GM21576 (cell line): Measurements from ENCODE around the gene RYR3.

Experiments
- ATAC-seq: cut with Tn5 transposase; IDR thresholded peaks from one replicate; pipeline ENCODE4 v1.9.1; 2021; ENCODE audit warnings: mild to moderate bottlenecking, moderate library complexity; ENCODE audit not compliant: unreplicated experiment

The RYR3 gene

DNA sequence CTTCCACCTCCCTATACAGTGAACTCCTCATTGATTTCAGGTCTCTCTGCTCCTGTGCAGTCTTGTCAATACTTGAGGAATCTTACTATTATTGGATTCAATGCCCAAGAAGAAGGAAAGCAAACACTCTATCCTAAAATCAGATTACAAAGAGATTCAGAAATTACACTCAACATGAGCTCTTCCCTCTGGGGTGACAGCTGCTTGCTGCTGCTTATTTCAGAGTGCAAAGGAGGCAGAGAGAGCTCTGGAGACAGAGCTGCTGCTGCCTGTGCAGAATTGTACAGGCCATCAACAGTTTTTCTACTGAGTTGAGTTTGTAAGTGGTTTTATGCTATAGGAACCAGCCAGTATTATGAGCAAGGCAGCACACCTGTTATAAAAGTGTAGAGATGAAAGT, 7.1 kb downstream of the RYR3 start:
- no peak for ATAC-seq

DNA sequence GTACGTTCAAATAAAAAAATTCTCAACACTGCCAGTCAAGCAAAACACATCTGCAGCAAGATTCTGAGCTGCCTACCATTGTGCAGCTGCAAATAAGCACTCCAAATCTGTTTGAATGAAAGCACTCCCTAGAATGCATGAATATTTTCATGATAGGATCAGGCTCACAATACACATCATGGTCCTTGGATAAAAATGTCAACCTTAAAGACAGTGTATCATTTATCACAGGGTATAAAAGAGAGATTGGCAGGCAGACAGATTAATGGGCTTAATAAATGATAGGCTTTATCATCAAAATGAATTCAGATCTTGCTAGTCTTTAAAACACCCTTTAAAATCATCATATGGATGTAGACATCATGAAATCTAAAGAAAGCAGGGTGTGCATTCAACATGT, 9.2 kb downstream of the RYR3 start:
- ATAC-seq, result no peak

DNA sequence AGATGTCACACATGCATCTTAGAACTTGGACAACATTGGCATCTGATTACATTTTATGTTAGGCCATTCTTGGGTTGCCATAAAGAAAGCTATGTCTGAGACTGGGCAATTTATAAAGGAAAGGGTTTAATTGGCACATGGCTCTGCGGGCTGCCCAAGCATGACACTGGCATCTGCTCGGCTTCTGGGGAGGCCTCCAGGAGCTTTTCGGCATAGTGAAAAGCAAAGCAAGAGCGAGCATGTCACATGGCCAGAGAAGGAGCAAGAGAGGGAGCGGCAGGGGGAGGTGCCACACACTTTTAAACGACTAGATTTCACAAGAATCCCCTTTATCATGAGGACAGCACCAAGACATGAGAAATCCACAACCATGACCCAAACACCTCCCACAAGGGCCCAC, 11.3 kb downstream of the RYR3 start:
- ATAC-seq, result no peak

DNA sequence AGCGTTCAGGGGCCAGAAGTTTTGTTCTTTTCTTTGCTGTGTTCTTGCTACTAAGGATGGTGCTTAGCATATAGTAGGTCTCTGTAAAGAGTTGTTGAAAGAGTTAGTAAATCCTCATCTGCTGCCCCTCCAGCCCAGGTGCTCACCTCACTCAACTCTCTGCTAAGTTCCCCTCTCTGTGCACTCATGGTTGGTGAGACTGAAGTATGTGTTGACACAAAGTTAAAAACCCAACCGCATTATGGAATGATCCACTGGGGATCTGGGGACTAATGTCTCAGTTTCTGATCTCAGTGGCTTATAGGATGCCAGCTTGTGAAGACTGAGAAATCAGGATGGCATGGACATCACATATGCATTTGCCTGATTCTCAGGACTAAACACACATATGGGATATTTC, 13.8 kb downstream of the RYR3 start:
- no peak for ATAC-seq

DNA sequence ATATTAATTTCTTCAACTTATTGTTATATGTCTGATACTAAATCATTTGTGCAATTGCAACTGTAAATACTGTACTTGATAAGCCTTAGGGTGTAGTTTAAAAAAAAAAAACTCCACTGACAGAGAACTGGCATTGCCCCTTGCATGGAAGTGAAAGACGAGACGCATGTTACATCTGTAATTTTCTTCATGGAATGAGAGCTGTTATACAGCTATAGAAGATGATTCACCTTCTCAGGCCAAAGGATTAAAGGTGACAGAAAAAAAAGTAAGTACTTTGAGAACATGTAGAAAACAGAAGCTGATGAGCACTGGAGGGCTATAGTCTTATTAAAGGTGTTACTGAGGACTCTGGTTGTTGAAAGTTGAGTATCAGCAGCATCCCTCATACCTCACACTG, 16.1 kb downstream of the RYR3 start:
- no peak for ATAC-seq

DNA sequence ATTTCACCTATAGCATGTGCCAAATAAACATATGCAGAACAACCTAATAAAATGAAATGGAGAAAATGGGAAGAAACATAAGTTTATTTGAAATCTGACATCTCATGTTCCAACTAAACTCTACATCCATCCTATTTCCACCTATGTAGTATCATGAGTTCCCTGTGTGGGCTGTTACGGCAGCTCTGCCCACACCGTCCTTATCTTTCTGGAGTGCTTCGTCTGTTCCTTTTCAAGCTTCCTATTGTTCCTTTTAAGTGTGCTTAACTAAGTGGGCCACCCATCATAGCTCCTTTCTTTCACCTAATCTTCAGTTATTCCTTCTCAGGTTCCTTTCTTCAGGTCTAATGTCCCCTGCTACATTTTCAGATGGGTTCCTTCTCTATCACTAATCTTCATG, 17.3 kb downstream of the RYR3 start:
- ATAC-seq, result no peak

DNA sequence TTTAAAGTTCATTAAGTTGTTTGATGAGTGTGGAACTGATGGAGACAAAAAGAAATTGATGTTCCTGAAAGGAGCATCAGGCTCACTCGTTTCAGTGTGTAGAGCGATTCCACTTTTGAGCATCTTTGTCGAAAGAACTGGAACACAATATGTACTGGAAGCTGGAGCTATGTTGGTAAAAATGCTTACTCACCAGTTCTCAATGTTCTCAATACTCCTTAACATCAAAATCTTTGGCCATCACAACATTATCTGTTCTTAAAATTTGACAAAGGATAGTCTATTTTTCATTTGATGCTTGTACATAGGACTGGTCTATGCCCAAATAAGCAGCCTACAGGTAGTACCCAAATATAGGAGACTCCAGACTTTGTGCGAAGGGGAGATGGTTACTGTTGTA, 18.7 kb downstream of the RYR3 start:
- ATAC-seq, result no peak

DNA sequence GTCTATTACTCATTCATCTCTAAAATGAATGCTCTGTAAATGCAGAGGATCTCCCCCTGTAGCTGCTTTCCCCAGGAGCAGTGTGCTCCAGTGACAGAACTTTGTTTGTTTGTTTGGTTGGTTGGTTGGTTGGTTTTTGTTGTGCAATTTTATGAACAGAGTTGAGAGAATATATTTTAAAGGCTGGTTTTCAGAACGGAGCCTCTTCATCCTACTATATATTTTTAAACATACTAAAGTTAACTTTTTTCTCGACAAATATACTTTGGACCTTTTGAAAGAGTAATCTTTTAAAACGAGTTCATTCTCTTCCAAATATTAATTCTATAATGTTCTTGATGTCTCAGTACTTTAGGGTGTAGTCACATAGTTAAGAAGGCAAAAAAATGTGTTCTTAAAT, 20.2 kb downstream of the RYR3 start:
- no peak for ATAC-seq

DNA sequence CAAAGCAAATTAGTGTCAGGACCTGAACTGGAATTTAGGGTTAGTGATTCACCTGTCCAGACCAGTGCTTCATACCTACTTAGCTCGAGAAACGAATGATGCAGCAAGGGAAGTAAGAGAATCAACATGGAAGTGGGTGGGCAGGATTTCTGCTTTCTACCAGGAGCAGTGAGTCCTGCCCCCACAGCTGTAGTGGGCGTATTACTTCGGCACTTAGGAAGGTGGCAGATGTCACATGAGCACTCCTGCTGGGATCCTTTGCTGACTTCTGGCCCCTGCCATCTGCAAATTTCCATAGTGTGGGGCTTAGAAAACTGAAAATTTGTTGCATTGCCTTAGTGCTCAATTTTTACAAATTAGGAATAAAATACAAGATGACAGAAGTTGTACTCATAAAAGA, 31.2 kb downstream of the RYR3 start:
- ATAC-seq, result no peak

DNA sequence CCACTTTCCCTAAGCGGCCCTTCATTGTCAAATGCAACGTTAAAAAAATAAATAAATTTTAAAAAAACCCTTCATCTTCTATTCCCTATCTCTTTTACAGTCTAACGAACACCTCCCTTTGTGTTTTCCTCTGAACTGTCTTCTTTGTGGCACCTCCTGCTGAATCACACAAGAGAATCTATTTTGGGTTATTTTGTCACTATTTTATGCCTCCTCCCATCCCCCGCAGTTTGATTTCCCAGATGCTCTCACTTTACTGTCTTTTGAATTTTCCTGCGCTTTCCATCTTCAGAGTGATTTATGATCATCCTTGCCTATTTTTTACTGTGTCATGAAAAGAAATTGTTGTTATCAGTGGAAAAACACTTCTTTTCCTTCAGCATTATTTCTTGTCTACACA, 32.5 kb downstream of the RYR3 start:
- ATAC-seq, result no peak

DNA sequence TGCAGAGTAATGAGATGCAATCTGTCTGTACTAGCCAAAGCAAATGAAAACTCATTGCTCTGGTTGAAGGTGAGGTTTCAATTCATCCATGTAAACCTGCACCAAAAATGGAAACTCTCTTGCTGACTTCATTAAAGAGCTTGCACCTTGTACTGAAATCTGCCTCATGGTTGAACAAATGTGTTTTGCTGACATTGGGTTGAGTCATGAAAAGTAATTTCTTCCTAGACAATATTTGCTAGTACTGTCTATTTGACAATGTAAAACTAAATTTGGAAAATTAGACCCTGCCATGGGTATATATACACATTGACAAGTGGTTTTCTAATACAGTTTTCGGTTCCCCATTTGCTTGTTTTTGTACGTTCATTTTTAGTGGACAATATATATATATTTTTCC, 33.3 kb downstream of the RYR3 start:
- no peak for ATAC-seq

DNA sequence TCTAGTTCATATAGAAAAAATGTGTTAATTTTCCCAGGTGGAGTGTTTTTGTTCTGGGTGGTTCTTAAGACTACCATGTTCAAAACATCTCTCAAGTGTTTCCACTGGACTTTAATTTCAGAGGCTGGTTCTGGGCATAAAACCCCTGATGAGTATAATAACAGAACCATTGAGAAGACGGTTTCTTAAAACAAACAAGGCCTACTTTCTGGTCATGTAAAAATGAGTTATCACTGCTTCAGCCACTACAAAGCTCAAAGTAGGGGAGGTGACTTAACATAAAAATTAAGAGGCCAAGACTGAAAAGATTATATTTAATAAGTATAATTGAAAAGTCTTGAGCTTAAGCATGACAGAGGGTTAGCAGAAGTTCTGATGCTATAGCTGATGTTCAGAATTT, 33.8 kb downstream of the RYR3 start:
- ATAC-seq, result no peak

DNA sequence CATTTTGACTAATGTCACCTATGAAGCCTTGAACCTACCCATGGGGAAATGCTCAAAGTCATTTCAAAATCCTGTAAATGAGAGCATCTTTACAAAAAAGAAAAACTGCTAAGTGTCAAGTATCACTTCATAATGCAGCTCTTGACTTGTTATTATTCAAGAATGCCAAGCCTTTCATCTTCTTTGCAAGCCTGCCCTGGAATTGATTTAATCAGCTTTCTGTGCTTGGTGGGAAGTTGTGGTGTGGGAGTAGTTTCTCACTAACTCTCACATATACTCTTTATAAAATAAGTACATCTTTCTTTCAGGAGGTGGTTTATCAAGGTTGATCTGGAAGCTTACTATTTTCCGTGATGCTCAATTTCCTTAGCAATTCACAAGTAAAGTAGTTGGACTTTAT, 43.6 kb downstream of the RYR3 start:
- ATAC-seq, result no peak

DNA sequence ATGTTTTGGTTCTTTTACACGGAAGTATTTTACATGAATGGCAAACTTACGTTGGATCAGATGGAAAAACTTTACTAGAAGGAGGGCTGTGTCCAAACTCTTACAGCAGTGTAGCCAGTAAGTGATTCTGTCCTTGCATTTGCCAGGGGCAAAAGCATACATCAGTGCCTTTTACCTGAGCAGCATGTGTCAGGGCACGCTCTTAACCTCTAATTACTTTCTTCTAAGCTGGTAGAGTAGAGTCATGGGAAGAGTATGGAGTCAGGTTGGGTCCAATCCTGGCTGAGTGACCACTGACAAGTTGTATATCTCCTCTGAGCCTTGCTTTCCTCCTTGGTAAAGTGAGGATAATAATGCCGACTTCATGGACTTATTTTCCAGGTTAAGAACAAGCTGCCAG, 47.1 kb downstream of the RYR3 start:
- no peak for ATAC-seq

DNA sequence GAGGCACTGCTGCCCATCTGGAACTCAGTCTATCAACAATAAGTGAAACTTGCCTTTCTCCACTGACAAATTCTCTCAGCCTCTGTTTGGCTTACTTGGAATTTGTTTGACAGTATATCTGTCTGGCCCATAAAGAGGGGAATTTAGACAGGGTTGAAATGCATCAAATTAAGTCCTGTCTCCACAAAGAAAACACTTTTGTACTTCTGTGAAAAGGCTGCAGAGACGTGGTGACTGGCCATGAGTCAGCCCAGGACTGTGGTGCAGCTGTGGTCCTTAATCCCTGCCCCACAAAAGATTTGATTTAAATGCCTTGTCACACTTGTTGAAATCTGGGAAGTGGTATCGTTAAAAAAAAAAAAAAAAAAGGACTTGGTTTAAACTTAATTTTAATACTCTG, 47.5 kb downstream of the RYR3 start:
- no peak for ATAC-seq

DNA sequence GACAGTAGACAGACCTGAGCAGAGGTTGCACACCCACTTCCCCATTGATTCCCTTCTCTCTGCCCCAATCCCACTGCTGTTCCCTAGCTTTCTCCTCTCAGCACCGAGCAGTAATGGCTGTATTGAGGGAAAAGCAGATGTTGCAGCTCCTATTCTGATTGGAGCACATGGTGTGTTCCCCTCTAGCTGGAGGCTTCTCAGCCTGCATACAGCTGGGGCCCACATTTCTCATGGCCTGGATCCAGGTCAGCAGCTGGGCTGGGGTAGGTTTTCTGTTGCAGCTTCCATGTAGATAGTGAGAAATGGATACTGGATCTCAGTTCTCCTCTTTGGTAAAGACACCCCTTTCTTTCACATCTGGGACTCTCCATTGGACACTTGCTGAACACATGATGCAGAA, 50.1 kb downstream of the RYR3 start:
- no peak for ATAC-seq

DNA sequence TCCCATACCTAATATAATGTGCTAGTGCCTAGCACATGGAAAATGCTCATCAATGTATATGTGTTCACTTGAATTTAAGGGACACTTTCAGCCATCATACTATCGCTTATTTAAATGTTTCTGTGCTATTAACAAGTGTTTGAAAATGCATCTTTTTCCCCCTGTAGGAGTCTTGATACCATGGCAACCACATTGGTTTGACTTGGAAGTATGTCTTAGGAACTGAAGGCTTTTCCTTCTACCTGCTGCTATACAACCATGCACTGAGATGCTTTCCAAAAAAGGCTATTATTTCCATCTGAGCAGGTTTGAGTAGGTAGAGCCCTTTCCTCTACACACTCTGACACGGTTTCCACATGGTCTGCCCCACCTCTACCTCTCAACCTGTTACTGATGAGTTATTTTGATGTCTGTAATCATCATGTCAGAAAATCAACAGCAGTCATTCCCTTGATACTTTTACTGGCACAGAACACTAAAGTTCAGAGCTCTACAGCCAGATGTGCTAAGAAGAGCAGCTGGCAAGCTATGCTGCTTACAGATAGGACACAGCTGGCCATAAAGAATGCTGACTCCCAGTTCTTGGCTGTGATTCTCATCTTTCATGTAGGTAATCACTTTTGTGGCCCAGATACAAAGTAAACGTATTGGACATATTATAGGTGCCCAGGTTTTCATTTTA, 59.3 kb downstream of the RYR3 start:
- no peak for ATAC-seq

DNA sequence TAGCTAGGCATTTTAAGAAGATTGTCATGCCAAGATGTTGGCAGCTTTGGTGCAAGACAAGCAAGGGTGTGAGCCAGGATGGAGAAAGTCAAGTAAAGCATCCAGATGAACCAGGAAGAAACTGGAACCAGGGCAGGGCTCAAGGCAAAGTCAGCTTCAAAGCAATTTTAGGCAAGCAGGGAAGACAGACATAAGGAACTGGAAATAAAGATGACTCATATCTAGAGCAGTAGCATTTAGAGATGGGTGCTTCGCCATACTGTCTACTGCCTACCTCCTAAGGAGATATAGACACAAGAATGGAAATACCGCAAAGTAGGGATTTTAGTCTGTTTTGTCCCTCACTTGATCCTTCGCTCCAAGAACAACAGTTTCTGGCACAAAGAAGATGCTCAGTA, 59.9 kb downstream of the RYR3 start:
- ATAC-seq, result no peak

DNA sequence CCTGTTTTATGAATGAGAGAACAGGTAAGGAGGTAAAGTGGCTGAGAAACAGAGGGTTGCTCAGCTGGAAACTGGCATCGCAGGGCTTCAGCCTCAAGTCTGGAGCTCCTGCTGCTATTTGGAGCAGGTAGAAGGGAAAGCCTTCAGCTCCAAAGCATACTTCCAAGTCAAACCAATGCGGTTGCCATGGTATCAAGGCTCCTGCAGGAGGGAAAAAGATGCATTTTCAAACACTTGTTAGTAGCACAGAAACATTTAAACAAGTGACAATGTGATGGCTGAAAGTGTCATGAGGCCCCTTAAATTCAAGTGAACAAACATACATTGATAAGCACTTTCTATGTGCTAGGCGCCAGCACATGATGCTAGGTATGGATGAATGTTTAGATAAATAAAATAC, 60.4 kb downstream of the RYR3 start:
- ATAC-seq, result no peak

DNA sequence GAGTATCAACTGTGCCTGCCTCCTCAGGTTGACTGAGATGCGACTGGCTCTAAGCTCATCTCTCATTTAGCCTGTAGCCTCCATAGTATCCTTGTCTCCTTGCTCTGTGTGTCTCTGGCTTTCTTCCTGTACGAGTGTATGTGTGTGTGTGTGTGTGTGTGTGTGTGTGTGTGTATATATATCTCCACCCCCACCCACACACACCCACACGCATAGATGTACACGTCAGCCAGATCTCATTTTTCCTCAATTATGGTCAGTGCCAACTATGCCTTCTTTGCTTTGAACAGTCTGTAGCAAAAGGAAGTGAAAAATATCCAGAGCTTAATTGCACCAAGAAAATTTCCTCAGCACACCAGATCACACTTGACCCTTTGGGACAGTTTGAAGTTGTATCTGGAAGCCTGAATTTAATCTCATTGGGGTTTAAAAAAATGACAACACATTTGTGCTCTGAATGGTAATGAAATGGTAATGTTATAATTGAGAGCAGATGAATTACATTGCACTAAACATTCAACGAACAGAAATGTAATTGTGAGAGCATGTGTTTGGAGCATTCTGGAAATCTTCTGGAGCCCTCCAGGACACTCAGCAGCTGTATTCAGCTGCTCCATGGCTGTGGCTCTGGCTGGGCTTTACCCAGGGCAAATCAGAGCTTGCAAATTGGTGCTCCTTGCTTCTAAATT, 63.6 kb downstream of the RYR3 start:
- ATAC-seq, result no peak

DNA sequence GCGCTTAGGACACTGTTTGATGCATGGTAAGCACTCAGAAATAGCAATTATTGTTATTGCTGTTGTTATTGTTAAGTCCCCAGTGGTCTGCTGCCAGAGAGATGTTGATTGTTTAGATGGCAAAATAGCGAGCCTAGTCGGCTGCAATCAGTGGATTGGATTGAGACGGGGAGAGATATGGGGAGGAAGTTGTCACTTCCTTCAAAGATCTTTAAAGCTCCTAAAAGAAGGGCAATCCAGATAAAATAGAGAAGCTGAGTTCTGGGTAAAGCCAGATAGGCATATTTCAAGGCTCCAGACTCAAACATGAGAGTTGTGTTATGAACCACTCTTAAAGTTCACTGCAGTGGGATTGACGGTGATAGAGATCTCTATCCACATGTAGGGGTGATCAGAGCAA, 64.5 kb downstream of the RYR3 start:
- ATAC-seq, result no peak

DNA sequence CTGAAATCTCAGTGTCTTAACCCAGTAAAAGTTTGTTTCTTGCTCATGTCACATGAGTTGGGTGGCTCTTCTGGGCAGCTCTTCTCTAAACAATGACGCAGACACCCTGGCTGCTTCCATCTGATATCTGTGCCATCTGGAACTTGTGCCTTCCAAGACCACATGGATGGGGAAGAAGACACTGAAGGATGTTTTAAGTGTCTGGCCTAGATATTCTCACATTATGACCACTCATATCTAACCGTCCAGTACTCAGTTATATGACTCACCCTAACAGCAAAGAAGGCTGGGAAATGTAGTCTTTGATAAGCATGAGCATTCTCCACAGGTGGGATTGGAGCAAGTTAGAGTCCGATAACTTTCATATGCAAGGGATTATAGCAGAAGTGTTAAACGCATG, 66.4 kb downstream of the RYR3 start:
- ATAC-seq, result no peak

DNA sequence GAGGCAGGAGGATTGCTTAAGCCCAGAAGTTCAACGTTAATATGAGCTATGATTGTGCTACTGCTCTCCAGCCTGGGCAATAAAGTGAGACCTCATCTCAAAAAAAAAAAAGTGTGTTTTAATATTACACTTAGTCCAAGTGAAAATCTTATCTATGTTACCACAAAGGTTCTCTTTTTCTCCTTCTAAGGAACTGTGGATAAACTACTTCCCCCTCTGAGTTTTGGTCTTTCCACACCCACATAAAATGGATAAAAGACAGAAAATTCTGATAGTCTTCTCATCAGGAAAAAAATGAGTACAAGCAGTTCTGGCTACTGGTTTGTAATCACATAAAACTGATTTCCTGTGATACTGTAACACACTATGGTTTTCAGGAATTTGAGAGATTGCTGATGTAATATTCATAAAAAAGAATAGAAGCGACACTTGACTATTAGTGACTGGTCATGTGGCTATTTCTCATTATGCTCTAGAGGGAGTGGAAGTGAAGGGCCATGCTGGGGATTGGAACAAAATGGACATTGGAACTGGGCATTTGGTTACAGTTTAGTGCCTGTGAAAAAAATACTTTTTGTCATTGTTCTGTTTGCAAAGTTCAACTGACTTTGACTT, 68.2 kb downstream of the RYR3 start:
- no peak for ATAC-seq
